NCI-H524 (cell line): ENCODE measurements around the gene LRP5.
"Not testable (repeated sequence)": the region's sequence is repeated elsewhere in the genome, so short reads cannot be mapped to it uniquely, and the experiment has no call there.

Source experiments
- DNase-seq, 2 experiments: peaks; one replicate each; lab custom pipeline; 2025; lab: John Stamatoyannopoulos, UW

Gene LRP5

DNA sequence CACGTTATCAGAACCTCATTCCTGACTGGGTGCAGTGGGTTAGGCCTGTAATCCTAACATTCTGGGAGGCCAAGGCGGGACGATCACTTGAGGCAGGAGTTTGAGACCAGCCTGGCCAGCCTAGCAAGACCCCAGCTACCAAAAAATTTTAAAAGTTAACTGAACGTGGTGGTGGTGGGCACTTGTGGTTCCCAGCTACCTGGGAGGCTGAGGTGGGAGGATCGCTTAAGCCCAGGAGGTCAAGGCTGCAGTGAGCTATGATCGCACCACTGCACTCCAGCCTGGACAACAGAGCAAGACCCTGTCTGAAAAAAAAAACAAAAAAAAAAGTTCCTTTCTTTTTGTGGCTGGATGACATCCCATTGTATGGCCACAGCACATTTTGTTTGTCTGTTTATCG, 80.4 kb downstream of the LRP5 start:
- DNase-seq = no peak

DNA sequence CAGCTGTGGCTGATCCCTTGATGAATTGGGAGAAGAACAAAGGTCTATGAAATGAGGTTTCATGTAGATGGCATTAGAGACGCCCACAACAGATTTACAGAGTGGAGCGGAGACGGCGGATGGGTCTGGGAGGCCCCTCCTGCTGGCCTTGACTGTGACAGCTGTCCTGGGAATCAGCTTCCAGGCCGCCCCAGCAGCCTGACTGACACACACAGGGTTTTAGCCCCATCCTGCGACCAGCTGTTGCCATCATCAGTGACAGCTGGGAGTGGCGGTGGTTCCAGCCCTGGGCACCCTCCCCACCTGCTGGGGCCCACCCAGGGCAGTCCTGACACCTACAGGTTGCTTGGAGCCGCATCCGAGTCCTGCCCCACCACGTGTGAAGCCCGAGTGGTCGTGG, 84.1 kb downstream of the LRP5 start:
- peak; percentile 87 to 95 for DNase-seq

DNA sequence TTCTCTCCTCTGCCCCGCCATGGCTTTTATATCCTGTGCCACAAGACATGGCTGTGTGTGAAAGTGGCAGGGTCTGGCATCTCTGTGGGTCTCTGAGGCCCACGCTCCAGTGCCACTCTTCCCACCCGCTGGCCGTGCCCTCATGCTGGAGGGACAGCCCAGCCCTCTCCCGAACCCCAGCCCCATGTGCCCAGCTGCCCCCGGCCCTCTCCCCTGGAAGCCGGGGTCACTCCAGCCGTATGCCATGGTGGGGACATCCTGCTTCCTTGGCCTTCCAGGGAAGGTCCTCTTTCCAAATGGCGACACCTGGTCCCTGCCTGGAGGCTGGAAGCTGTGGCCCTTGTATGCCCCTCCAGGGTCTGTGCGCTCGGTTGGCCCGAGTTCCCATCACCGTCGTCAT, 84.9 kb downstream of the LRP5 start:
- DNase-seq = no peak

DNA sequence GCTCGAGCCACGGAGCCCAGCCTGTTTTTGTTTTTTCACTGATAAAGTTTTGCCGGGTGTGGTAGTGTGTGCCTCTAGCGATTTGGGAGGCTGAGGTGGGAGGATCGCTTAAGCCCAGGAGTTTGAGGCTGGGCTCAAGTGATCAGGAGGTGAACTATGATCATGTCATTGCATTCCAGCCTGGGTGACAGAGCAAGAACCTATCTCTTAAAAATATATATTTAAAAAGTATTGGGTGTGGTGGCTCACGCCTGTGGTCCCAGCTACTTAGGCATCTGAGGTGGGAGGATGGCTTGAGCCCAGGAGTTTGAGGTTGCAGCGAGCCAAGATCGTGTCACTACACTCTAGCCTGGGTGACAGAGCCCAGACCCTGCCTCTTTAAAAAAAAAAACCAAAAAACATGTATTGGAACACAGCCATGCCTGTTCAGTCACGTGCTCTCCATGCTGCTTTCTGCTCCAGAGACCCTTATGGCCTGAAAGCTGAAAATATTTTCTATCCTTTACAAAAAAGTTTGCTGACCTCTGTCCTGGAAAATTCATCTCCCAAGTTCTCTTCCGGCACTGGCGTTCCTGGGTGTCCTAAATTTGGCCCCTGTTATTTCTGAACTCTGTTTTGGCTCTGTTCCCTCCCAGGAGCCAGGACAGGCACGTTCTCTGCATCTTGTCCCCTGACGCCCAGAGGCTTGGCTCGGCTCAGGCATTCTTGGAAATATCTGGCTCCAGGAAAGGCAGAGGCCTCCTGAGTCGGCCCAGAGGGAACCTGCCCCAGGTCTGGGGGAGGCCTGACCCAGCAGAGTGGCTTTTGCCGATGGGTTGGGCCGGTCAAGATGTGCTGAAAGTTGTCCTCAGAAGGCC, 86.8 kb downstream of the LRP5 start:
- no peak for DNase-seq

DNA sequence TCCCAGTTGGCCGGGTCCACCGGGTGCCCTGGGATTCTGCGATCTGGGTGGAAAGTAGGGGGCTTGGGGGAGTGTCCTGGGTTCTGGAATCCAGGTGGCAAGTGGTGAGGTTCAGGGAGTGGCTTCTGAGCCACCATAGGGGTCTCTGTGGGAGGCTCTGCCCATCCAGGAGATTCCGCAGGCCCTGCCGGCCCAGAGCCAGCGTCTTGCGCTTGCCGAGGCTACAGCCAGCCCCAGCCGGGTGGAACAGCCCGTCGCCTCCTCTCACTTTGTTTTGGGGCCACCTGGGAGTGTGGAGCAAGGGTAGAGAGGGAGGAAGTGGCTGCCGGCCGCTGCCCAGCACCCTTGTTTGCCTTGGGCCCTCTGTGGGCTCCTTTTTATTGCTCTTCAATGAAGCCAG, 87.5 kb downstream of the LRP5 start:
- no peak for DNase-seq

DNA sequence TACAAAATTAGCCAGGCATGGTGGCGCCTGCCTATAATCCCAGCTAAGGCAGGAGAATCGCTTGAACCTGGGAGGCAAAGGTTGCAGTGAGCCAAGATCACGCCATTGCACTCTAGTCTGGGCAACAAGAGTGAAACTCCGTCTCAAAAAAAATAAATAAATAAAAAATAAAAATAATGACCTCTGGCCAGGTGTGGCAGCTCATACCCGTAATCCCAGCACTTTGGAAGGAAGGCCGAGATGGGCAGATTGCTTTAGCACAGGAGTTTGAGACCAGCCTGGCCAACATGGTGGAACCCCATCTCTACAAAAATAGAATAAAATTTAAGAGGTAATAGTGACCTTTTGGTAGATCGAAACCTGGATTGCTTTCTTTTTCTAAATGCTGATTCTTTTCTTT, 88.2 kb downstream of the LRP5 start:
- DNase-seq = not testable (repeated sequence)

DNA sequence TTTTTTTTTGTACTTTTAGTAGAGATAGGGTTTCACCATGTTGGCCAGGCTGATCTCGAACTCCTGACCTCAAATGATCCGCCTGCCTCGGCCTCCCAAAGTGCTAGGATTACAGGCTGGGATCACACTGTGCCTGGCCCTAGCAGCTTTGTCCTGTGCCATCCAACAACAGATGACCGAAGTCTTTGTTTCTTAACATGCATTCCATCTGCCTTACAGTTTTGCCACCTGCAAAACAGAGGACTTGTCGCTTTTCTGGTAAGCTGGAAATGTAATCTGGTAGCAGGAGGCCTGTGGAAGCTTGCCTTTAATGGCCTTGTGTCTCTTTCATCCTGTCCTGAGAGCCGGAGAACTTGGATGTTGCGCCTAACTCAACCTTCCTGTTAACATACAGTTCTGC, 89.5 kb downstream of the LRP5 start:
- DNase-seq = no peak

DNA sequence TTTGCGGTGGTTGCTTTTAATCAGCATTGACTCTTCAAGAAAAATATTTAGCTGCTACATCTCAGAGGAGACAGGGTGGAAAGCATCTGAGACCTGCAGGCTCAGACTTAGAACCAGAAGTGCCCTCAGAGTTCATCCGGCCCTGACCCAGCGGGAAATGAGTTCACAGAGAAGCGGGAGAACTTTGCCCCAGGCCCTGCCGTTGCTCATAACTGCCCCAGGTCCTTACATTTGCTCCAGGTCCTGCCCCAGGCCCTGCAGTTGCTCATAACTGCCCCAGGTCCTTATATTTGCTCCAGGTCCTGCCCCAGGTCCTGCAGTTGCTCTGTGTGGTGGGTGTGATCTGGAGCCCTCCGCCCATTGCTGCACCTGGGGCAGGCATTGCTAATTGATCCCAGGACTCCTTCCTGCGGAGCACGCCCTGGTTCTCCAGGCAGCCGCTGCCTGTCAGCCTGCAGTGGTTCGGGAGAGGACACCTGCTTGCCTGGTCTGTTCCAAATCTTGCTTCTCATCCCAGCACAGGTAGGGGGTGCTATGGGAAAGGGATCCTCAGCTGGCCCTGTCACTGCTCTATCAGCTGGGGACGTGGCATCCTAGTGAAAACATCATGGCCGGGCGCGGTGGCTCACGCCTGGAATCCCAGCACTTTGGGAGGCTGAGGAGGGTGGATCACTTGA, 90.1 kb downstream of the LRP5 start:
- DNase-seq = no peak

DNA sequence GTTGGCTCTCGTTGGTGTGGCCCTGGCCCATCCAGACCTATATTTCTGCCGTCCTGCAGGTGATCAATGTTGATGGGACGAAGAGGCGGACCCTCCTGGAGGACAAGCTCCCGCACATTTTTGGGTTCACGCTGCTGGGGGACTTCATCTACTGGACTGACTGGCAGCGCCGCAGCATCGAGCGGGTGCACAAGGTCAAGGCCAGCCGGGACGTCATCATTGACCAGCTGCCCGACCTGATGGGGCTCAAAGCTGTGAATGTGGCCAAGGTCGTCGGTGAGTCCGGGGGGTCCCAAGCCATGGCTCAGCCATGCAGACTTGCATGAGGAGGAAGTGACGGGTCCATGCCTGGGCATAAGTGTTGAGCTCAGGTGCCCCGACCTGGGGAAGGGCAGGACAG, 91.0 kb downstream of the LRP5 start:
- DNase-seq = no peak

DNA sequence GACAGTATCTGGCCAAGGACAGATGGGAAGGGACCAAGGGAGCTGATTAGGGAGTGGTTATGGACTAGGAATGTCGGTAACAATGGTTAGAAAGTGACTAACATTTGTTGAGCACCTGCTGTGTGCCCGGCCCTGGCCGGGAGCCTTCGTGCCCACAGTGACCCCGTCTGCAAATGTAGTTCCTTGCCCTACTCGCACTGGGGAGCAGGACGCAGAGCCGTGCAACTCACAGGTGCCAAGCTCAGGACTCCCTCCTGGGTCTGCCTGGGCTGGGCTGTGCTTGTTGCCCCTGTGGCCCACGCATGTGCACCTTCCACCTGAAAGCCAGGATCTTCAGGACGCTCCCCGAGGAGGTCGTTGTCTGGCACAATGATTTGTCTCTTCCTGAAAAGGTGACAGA, 91.4 kb downstream of the LRP5 start:
- no peak for DNase-seq

DNA sequence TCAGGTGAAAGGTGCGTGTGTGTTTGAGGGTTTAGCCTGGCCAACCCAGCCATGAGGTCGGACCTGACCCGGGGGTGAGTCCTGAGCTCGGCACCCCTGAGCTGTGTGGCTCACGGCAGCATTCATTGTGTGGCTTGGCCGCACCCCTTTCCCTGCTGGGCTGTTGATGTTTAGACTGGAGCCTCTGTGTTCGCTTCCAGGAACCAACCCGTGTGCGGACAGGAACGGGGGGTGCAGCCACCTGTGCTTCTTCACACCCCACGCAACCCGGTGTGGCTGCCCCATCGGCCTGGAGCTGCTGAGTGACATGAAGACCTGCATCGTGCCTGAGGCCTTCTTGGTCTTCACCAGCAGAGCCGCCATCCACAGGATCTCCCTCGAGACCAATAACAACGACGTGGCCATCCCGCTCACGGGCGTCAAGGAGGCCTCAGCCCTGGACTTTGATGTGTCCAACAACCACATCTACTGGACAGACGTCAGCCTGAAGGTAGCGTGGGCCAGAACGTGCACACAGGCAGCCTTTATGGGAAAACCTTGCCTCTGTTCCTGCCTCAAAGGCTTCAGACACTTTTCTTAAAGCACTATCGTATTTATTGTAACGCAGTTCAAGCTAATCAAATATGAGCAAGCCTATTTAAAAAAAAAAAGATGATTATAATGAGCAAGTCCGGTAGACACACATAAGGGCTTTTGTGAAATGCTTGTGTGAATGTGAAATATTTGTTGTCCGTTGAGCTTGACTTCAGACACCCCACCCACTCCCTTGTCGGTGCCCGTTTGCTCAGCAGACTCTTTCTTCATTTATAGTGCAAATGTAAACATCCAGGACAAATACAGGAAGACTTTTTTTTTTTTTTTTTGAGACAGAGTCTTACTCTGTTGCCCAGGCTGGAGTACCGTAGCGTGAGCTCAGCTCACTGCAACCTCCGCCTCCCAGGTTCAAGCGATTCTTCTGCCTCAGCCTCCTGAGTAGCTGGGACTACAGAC, 94.2 kb downstream of the LRP5 start:
- DNase-seq = no peak

DNA sequence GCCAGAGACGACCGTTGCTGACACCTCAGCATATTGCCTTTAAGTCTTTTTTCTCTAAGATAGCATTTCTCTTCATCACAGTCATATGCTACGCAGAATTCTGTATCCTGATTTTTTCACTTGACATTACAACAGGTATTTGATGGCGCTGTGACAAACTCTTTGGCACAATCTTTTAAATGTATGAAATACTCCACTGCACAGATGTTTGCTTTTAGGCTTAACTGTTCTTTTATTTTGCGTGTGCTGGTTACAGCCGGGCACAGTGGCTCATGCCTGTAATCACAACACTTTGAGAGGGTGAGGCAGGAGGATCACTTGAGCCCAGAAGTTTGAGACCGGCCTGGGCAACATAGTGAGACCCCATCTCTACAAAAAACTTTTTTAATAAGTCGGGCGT, 96.1 kb downstream of the LRP5 start:
- no peak for DNase-seq

DNA sequence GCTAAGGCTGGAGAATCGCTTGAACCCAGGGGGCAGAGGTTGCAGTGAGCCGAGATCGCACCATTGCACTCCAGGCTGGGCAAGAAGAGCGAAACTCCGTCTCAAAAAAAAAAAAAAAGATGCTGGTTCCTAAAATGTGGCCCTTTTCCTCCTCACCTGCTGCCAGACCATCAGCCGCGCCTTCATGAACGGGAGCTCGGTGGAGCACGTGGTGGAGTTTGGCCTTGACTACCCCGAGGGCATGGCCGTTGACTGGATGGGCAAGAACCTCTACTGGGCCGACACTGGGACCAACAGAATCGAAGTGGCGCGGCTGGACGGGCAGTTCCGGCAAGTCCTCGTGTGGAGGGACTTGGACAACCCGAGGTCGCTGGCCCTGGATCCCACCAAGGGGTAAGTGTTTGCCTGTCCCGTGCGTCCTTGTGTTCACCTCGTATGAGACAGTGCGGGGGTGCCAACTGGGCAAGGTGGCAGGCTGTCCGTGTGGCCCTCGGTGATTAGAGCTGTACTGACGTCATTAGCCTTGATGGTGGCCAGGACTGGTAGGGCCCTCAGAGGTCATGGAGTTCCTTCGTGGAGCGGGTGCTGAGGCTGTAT, 97.5 kb downstream of the LRP5 start:
- no peak for DNase-seq

DNA sequence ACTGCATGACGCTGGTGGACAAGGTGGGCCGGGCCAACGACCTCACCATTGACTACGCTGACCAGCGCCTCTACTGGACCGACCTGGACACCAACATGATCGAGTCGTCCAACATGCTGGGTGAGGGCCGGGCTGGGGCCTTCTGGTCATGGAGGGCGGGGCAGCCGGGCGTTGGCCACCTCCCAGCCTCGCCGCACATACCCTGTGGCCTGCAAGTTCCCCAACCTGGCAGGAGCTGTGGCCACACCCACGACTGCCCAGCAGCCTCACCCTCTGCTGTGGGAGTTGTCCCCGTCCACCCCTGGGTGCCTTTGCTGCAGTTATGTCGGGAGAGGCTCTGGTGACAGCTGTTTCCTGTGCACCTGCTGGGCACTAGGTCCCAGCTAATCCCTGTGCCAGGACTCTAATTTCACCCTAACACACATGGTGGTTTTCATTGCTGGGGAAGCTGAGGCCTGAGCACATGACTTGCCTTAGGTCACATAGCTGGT, 99.2 kb downstream of the LRP5 start:
- DNase-seq = peak in 1 of 2 experiments; percentile 22

DNA sequence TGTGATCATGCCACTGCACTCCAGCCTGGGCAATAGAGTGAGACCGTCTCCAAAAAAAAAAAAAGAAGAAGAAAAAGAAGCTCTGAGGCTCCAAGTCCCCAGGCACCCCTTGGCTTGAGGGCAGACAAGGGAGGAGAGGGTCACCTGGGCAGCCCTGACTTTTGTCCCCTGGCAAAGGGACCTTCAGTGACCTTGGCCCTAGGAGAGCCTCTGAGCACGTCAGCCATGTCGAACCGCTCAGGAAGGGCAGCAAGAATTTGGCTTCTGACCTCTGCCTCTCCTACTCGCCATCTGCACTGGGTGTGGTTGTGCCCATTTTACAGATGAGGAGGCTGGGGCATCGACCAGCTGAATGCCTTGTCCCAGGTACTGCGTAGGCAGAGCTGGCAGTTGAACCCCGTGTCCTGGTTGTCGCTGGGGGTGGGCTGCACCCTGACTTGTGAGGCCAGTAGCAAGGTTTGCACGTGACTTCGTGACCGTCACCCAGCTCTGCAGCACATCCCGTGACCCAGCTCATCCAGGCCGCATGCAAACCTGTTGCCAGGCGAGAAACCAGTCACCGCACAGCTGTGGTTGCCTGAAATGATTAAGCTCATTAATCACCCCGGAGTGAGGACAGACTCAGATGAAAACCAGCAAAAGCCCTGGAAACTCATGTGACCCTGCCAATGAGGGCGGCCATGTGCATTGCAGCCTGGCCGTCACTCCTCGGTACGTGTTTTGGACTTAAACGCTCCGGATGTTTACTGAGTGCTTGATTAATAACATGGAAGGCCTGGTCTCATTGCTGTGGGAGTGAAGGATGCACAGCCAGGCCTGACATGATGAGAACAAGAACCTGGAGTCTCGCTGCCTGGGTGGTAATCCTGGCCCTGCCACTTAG, 100.4 kb downstream of the LRP5 start:
- DNase-seq = no peak

DNA sequence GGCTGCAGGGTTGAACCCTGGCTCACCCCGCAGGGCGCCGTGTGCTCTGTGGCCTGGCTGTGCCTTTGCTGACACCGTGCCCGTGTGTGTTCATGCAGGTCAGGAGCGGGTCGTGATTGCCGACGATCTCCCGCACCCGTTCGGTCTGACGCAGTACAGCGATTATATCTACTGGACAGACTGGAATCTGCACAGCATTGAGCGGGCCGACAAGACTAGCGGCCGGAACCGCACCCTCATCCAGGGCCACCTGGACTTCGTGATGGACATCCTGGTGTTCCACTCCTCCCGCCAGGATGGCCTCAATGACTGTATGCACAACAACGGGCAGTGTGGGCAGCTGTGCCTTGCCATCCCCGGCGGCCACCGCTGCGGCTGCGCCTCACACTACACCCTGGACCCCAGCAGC, 101.2 kb downstream of the LRP5 start:
- no peak for DNase-seq

DNA sequence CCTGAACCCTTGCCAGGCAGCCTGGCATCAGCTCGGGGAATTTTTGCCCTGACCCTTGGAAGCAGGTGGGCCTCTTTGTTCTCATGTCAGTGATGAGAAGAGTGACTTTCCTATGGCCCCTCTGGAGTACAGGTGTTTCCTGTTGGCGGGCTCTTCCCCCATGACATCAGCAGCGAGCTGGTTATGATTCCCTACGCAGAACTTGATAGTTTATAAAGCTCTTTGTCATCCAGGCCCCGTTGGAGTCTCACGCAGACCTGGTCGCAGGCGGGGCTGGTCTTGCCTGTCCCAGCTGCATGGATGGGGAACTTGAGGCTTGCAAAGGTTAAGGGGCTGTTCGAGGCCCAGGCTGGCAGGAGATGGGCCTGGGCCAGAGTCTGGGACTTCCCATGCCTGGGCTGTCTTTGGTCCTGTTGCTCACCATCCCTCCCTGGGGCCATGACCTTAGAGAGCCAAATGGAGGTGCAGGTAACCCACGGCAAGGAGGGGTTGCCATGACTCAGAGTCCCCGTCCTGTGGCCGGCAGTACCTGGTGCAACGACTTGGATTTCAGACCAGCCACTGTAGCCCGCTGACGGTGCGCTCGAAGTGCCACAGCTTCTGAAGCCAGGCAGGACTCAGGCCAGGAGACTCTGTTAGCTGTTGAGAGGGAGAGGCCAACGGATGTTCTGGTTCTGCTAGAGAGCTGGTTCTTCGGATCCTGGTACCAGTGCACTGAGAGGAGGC, 102.3 kb downstream of the LRP5 start:
- no peak for DNase-seq

DNA sequence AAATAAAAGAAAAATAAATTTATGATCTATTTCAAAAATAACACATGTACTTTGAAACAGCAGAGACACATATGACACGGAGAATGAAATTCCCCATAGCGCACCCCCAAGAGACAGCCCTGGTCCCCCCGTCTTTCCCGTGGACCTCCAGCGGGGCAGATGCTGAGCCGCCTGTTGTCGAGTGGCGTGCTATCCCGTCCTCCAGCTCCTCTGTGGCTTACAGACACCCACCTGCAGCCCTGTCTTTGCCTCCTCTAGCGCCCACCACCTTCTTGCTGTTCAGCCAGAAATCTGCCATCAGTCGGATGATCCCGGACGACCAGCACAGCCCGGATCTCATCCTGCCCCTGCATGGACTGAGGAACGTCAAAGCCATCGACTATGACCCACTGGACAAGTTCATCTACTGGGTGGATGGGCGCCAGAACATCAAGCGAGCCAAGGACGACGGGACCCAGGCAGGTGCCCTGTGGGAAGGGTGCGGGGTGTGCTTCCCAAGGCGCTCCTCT, 103.7 kb downstream of the LRP5 start:
- DNase-seq = no peak

DNA sequence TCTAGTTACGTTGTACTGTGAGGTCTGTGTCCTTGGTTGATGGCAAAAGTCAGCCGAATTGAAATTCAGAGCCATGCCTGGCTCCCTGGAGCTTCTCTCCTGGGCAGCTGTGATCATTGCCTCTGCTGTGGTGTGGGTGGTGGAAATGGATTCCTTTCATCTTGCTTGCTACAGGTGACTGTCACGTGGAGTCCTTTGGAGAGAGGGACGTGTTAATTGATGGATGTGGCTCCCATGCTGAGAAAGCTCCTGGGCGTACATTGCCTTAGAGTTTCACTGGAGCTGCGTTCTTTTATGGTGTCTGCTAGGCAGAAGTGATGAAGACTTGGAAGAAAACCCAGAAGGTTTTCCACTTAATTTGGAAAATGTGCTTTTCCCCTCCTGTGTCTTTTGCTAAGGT, 106.3 kb downstream of the LRP5 start:
- no peak for DNase-seq

DNA sequence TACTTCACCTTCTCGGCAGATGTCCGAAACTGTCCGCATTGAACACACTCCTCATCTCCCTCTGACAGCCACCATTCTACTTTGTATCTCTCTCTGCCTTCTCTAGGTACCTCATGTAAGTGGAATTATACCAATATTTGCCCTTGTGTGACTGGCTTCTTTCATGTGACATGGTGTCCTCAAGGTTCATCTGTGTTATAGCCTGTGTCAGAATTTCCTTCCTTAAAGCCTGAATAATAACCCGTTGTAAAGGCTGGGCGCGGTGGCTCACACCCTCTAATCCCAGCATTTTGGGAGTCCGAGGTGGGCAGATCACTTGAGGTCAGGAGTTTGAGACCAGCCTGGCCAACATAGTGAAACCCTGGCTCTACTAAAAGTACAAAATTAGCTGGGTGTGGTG, 107.8 kb downstream of the LRP5 start:
- no peak for DNase-seq
